ENCODE data around the gene EFR3B.
A peak's percentile ranks its signal among the peaks of the same experiment; 100 is the strongest.

EFR3B gene

DNA sequence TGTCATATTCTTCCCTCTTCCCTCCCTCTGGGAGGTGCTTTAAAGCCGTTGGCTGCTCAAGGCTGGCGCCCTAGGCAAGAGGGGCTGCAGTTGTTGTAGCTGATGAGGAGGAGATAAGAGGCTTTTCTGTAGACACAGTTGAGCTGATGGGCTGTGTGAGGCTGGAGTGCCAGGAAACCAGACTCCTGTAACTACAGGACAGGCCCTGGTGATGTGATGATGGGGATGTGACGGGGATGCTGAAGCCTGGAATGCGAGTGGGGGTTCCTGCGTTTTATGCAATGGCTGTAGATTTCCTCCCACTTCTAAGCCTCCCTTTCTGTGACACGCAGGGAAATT lies 5.7 kb upstream of the EFR3B start:
- DNase-seq = no peak

DNA sequence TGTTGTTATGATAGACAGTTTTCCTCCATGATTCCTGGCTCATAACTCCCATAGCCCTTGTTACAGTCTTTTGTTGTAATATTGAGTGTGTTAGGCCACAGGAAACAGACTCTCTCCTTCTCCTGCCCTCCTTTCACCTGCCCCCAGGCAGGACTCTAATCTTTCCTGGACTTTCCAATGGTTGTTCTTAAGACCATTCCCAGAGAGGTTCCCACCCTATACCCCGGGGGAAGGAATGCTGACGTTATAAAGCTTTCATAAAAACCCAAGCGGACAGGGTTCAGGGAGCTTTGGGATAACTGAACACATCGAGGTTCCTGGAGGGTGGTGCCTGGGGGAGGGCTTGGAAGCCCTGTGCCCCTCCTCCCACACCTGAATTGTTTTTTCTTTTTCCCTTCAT lies 2.8 kb upstream of the EFR3B start:
- no peak for DNase-seq

DNA sequence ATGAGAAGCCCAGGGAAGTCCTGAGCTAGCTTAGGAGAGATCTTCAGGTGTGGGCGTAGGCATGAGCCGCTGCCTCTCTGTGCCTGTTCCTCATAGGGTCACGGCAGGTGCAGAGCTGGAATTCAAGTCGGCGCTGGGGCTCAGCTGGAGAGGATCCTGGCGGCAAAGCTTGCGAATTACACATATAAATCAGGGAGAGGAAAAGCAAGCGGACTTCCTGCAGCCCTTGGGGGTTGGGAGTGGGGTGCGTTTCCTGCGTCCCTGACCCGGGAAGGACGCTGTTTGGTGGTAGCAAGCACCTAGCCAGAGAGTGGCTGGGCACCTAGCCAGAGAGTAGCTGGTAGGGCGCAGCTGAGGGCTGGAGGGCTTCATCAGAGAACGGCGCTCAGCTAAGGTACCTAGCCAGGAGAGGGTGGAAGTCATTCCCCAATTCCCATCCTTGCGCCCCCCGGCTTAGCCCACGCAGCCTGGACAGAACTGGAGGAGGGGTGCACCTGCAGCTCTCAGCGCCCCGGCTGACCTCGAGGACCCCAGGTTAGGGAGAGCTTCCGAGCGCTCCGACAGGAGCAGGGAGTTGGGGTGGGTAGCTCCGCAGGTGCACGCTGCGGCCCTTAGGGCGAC lies 459 bp upstream of the EFR3B start:
- DNase-seq = peak; percentile 50

DNA sequence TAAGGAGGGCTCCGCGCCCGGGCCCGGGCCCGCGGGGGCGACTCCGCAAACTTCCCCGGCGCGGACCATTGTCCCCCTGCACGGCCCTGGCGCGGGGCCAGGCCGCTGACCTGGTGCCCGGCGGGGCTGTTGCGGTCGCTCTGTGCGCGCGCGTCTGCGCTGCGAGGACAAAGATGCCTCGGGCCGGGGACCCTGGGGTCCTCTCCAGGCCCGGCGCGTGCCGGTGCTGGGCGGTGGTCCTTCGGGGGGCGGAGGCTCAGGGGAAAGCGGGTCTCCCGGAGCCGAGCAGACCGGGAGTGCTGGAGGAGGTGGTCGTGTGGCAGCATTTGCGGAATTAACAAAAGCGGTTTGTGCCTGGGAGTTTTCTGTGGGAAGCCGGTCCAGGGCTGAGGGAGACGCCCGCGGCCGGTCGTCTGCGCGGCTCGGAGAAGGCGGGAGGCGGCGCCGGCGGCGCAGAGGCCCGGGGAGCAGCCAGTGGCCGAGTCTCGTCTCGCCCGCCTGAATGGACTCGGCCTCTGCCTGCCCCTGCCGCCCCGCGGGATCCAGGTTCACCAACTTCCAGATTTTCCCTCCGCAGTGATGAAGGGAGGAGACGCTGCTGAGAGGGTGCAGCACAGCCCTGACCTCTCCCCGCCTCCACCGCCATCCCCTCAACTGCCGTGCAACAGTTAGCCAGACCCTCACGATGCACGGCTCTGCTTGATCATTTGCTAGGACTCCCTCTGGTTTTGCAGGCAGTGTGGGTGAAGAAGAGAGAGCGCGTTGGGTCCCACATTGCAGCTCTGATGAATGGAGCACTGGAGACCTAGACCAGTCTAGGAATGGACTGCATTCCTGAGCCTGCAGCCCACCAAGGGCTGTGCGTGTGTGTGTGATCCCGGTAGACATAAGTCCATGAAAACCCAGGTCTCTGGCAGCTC lies 705 bp downstream of the EFR3B start:
- DNase-seq = no peak

DNA sequence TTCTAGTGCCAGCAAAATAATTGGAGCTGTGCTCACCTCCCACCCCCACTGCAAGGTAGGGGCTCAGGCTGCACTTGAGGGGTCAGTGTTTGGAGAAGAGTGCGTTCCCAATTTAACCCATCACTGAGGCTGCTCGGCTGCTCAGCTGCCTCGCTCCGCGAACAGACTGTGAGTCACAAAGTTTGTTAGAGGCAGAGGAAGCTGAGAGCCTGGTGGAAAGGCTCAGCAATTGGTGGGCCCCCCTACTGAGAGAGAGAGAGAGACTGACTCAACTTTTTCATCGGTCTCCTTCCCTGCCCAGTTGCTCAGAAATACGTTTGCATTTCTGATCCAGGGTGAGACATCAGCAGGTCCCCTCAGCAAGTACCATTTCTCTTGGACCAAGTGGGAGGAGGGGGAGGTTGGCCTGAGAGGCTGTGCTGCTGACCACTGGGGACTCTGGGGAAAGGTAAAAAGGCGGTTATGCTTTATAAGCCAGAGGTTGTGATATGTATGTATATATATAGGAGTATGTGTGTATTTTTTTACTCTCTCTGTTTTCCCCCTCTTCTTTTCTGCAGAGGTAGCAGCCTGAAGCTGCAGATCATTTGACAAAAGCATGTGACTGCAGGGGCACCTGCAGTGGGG lies 1.5 kb downstream of the EFR3B start:
- no peak for DNase-seq

DNA sequence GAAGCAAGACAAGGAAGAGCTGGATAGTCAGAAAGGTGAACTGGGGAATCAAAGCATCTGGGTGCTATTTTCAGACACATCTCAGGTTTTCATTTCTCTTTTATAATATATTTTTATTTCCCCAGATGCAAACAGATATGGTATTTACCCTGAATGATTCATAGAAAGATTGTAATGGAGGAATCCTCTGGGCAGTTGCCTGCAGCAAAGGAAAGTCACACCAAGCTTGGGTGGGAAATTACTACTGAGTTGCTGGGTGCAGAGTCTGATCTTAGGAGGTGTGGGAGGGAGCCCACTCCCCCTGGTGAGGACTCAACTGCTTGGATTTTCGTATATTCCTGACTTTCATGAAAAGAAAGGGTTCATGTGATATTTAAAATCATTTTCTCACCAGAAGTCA lies 2.1 kb downstream of the EFR3B start:
- DNase-seq = no peak

DNA sequence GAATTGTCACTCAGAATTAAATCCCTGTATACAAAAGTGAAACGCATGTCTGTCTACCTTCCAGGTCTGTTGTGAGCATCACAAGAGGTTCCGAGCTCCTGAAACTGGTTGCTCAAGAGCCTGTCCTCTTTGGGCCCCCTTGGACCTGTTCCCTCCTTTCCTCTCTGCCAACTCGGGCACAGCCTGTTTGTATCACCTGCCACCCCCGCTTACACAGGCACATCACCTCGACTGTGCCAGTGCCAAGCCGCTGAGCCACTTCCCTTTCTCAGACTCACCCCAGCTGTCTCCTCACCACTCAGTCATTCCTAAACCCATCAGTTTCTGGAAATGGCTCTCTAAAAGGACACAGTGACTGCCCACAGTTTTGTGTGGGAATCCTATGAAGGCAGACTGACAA lies 3.1 kb downstream of the EFR3B start:
- no peak for DNase-seq

DNA sequence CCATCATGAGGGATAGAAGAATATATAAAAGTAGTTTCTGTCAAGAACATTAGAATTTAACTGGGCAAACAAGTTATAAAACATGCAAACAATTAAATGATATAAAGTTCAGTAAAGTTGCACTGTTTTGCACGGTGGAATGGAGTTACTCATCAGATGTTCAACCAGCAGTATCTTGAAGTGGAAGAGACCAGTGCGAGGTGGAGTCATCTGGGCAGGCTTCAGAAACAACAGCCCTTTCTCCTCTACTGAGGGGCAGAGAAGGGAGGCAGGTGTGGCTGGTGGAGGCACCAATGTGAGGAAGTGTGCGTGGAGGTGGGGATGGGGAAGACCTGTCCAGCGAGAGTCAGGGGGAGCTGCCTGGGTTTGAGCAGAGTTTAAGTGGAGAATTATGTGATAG lies 7.5 kb downstream of the EFR3B start:
- DNase-seq = no peak

DNA sequence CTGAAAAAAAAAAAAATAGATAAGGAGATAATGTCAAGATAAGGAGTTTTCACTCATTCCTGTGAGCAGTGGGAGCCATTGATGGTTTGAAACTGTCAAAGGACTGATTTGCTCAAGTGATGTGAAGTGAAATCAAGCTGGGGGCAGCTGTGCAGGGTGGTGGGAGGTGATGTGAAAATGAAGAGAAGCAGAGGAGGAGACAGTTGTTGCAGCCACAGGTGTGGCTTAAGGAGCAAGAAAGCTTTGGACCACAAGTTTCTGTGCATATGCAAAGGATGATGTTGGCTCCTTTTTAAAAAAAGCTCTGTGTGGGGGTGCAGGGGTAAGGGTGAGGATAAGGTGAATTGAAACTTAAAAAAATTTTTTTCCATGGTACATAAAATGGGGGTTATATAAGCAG lies 8.3 kb downstream of the EFR3B start:
- no peak for DNase-seq

DNA sequence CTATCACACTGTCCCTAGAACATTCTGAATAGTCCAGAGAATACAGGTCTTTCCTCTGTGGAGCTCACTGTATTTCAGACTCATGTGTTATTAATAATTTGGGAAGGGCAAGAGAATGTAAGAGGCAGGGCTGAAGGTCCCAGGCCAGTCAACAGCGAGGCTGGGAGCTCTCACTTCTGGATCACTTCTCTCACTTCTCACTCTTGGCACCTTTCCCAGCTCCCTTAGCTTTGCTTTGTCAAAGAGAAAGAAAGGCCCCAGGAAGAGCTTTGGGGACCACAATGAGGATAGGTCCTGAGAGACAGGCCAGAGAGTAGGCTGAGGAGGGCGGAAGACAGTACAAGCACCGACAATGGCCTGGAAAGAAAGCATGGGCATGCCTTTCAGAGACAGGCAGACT lies 11.2 kb downstream of the EFR3B start:
- DNase-seq = no peak

DNA sequence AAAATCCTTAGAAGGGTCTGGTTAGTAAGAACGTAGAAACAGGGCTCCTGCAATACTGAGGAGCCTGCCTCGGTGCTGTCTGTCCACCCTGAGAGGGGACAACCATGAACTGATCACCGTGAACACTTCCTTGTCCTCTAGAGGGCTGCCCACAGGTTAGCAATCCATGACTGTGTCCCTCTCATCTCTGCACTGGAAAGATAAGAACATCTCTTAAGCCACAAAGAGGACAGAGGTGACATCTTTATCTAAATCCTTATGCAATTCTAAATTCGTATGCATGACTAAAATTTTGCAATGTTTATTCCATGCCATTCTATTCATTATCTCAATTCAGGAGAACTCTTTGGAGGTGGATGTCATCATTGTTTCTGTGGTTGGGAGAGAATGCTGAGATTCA lies 12.8 kb downstream of the EFR3B start:
- DNase-seq = no peak

DNA sequence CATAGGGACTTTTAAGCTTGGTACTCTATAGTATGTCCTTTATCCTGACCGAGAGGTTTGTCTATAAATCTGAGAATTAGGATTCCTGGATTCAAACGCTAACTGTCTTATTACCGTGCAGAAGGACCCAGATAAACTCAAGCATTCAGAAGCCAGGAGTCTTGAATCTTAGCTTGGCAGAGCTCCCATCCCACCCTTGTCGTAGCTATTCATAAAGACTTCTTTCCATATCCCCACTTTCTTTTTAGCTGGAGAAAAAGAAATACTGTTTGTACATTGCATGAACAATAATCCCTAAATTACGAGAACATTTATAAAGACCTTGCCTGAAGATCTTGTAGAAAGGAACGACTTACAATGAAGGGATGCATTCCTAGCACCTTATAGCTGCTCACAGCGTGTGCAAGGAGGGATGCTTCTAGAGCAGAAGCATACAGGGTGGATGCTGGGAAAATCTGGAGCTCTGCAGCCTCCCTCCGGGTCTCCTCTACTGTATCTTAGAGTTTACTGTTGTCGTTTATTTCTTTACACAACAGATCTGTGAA lies 13.6 kb downstream of the EFR3B start:
- no peak for DNase-seq

DNA sequence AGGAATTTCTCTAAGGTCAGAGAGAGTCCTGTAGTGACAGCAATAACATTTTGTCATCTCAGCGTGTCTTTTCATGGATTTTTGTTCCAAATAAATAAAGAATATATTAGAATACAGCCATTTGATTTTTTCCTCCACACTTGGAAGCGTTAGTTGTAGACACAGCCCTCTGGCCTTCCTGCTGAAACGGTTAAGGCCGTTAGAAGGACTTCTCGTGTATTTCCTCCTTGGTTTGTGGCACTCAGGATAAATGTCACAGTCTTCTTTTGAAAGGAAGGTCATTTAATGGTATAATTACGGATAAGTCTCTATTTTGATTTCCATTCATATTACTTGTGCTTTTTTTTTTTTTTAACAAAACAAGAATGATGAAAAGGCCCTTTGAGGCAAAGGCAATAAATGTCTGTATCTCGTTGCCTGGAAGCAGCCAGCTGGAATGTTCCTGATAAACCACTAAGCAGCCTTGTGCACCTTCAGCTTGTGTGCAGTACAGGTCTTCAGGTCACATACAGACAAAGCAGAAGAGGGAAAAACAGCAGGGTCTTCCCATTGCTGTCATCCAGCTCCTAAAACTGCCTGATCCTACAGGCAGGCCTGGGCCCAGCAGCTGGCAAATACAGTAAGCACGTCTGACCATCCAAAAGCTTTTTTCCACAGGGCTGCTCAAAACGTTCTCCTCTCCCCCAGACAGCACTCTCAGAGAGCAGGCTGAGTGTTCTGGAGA lies 14.4 kb downstream of the EFR3B start:
- DNase-seq = no peak

DNA sequence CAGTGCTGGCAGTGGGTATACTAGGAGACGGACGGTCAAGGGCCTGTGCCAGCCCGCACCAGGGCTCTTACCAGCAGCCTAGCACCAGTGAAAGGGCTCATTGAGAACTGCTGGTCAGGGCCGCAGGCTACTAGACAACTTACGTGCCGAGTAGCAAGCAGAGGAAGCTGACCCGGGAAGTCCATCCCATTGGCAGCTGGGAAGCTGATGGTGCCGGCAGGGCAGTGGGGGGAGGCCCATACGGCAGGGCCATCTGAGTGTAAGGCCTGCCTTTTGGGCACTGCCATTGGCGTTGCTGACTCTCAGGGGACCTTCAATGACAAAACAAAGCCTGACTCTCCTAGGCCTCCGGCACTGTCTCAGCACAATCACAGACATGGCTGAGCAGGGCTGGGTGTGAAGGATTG lies 20.6 kb downstream of the EFR3B start:
- DNase-seq = no peak

DNA sequence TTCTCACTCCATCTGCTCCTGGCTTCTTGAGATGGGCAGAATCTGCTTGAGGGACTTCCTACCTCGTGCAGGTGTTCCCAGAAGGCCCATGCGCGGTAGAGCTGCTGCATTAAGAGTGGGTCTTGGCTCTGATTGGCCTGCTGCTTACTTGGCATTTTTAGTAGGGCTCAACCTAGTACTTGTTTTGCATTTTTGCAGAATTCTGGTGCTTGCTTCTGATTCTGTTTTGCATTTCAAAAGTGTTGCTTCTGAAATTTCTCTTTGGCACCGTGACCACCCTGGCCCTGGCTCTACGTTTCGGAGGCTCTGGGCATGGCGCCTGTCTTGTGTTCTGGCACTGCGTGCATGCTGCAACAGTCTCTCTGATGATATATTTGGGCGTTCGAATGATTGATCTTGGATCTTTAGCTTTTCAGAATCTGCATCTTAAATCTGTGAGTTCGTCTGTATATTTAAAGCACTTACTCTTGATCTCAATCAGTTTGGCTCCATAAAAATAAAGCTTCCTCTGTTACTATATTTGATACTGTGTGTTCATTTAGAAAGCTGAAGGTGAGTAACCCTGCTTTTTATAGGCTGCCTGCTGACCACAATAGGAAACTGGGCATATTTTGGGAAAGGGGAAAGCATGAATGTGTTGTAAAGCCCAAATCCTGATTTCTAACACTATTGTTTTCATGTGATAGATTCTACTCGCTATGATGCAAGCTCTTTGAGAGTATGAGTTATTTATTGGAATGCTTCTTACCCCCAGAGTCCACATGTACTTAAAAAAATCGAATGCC lies 22.2 kb downstream of the EFR3B start:
- no peak for DNase-seq

DNA sequence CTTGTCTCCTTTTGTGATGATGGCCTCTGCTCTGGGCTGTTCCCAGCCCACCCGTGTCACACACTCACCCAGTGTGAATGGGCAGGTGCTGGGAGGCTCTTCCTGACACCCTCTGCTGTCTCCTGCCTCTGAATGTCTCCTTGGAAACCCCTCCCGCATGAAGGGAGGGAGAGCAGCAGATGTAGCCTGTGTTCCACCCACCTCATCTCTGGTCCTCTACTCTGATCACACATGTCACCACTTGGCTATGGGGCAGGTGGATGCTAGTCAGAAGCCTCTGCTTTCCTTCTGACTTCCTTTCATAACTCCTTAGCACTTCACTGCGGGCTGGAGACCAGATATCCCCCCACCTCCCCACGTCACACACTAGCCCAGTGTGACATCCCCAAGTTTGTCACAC lies 23.9 kb downstream of the EFR3B start:
- DNase-seq = no peak

DNA sequence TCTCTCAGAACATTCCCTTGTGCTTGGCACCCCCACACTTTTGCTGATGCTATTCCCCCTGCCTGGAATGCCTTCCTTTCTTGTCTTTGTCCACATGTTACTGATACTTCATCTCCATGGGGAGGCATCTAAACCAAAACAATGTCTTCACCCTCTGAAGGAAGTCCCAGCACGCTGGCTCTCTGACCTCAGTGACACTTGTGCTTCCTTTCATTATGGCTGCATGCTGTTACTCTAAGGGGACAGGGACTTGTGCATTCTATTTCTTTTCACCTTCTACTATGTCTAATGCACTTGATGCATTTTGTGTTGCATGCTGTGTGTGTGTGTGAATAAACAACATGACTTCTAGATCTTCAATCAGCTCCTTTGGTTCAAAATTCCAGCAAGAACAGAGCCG lies 24.6 kb downstream of the EFR3B start:
- no peak for DNase-seq

DNA sequence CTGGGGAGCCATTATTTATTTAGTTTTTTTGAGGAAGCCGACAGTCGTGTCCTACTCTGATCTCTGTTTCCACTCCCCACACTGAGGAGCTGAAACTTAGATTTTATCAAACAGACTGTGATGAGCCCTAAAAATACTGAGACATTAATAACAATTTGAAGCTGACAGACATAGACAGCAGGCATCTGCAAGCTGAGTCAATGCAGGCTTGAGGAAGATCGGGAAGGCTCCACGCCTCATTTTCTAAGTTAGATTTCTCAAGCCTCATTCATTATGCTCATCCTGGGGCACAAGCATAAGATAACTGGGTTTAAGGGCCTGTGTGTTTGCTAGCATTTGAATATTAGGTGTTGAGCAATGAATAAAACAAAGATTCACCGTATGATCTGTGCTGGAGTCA lies 26.3 kb downstream of the EFR3B start:
- DNase-seq = no peak

DNA sequence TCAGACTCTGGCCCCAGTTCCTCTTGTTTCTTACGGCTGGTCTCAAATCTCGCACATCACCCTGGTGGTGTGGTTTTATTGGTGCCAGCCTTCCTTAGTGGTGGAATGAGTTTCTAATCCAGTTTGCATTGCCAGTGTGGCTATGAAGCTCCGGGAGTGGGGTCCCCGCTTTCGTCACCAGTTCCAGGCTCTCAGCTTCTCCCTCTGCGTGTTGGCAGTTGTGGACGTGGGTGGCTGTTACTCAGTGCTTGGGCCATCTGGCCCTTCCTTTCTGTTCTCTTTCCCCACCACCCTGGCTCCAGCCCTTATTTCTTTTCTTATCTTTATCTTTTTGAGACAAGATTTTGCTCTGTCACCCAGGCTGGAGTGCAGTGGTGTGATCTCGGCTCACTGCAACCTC lies 30.1 kb downstream of the EFR3B start:
- DNase-seq = no peak

DNA sequence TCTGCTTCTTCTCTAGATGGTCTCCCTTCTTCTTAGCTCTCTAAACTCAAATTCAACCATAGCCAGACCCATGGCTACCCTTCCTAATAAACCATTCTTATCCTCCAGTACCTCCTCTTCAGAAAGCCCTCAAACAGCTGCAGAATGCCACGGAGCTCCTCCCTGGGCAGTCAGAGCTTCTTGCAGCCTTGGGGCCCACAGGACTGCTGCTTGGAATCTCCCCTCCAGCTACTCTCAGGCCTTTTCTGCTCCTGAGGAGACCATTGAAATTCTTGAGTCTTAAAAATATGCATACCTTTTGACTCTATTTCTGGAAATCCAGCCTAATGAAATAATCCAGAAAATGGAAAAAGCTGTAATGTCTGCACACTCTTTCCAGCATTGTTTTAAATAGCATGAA lies 30.7 kb downstream of the EFR3B start:
- no peak for DNase-seq

DNA sequence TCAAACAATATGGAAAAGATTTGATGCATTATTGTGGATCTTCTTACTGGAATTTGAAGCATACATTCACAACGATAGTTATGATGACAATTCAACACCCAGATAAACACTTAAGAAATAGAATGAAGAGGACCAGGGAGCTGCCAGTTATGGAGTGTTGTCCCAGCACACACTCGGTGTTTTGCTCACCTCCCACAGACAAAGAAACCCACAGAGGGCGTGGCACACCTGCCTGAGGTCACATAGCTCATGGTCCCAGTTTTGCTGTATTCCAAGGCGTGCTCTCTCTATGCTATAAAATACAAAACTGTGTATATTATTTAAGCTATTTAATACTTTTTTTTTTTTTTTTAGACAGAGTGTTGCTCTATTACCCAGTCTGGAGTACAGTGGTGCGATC lies 31.1 kb downstream of the EFR3B start:
- peak; percentile 27 for DNase-seq

DNA sequence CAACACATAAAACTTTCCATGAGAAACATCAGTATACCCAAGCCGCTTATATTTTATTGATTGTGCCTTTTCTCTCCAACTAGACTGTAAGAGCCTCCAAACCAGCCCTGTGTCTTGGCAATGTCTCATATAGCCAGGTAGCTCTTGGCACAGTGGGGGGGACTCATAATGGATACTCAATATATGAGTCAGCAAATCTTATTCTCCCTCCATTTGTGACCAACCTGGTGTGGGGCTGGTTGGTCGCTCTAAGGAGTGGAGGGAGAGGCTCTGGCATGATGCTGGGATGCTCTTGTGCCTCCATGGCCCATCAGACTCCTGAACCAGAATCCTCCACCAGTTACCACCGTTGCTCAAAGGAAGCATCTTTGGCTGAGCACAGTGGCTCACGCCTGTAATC lies 32.0 kb downstream of the EFR3B start:
- no peak for DNase-seq

DNA sequence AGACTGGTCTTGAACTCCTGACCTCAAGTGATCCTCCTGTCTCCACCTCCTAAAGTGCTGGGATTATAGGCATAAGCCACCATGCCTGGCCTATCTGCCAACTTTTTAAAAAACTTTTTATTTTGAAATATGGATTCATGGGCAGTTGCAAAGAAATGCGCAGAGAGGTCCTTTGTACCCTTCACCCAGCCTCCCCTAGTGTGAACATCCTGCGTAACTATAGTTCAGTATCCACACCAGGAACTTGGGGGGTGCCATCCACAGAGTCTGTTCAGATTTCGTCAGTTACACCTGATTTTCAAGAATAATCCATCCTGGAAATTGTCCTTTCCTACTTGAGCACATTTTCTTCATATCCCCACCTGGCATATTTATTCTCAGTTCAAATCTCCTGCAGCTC lies 33.0 kb downstream of the EFR3B start:
- no peak for DNase-seq

Data from NCI-H187 treated with DMSO at 0.1 percent for 48 hours (cell line).